CD4-positive, alpha-beta T cell treated with Interleukin-10 for 1 hour (primary cell): ENCODE data around the gene ZCCHC14.

Source experiments
- DNase-seq: peaks from one replicate; pipeline ENCODE4 v3.0.0-alpha.2; 2020

The ZCCHC14 gene

DNA sequence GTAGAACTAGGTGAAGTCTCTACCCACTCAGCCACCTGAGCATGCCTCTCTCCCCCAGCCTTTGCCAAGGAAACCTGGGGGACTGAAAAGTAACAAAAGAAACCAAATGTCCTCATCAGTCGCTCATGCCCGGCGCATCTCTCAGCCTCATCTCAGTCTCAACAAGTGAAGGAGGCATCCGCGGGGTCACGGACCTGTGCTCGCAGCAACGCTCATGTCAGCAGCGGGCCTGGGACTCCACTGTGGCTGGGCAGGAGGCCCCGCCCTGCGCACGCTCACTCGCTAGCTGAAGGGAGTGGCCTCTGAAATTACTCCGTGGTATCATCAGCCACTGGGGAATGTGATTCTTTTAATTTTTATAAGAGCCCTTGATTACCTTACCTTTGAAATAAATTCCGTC lies 69.4 kb downstream of the ZCCHC14 start:
- DNase-seq = no peak

DNA sequence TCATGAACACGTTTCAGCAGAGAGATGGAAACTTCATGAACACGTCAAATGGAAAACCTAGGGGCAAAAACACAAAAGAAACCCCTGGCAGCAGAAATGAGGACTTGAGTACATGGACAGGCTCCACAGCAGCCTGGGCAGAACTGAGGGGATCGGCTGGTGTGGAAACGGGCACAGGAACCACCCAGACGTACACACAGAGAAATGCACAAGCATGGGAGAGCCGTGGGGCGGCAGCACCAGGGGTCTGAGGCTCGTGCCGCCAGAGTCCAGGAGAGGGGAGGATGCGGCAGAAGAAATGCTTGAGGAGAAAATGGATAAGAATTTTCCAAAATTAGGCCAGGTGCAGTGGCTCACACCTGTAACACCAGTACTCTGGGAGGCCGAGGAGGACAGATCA lies 70.7 kb downstream of the ZCCHC14 start:
- DNase-seq = no peak

- no peak for DNase-seq
Measured at GRCh38 chr16:87421003-87421912, 71.6 kb downstream of the ZCCHC14 start.

GRCh38 chr16:87420026-87421002 lies 72.5 kb downstream of the ZCCHC14 start:
- no peak for DNase-seq

DNA sequence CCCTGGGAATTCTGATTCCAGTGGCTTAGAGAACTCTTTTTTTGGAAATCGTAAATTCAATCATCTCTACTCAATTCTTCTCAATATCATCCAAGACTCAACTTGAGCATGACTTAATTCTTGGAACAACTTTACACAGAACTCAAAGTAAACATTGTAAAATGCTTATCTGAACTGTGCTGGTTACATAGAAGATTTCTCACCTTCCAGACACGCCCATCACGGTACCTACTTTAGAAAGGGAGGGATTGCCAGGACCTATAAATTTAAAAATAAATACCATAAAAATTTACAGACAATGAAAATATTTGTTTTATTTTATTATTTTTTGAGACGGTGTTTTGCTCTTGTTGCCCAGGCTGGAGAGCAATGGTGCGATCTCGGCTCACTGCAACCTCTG lies 74.2 kb downstream of the ZCCHC14 start:
- DNase-seq = no peak

- no peak for DNase-seq
Measured at GRCh38 chr16:87418216-87418615, 74.6 kb downstream of the ZCCHC14 start.

DNA sequence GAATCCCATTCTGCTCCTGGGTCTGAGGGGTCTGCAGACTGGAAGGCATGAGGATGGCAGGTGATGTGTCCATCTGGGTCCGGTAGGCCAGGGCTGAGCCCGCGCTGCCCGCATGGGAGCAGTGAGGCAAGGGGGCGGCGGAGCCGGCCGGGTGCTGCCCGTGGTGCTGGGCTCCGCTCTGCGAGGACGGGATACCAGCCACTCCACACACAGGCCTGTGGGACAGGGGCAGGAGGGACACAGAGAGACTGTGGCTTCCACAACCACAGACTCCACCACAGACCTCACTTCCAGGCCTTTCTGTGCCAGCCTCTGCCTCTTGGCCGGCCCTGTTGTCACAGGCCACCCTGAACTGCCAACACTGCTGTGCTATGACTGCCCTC lies 75.3 kb downstream of the ZCCHC14 start:
- no peak for DNase-seq

GRCh38 chr16:87416826-87417527 lies 75.8 kb downstream of the ZCCHC14 start:
- peak; percentile 30 for DNase-seq

DNA sequence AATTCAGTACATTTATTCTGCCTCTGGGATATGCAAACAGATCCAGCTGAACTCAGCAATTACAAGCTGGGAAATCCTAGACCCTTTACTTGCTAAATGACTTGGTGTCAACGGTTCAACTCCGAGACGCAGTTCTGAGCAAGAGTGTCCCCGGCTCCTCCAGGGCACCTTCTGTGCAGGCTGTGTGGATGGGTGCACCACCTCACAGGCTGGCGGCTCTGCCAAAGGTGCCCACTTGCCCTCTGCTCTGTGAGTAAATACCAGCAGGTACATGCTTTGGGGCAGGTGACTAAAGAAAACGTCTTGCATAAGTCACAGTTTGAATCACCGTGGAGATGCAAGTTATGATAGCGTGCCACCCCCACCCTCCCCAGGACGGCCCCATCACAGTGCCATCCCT lies 77.4 kb downstream of the ZCCHC14 start:
- no peak for DNase-seq

DNA sequence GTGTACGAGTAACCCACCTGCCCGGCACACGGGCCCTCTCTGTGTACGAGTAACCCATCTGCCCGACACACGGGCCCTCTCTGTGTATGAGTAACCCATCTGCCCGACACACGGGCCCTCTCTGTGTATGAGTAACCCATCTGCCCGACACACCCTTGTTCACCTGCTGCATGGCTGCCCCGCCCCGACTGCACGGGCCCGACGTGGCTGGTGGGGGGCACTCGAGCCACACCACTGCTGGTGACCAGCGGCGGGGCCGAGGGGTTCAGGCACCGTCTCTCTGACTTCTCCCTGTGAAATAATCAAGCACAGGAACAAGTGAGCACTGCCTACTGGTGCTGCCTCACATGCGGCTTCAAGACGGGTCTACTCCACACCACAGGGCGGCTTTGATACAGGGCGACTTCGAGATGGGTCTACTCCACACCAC lies 78.6 kb downstream of the ZCCHC14 start:
- no peak for DNase-seq

DNA sequence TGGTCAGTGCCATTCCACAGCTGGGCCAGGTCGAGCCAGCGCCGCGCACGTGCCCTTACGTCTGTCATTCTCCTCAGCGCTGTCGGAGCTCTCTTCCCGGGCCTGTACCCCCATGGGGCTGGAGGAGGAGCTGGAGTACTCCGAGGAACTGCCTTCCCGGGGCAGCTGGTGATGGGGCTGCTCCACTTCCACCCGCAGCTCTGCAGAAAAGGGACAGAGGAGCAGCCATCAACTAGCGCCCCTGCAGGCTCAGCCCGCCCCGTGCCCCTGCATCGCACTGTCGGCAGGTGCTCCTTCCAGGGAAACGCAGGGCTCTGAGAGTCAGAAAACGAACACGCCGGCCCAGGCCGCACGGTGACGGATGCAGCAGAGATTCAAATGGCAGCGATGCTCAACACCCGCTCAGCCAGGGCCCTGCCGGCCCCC lies 79.8 kb downstream of the ZCCHC14 start:
- no peak for DNase-seq

DNA sequence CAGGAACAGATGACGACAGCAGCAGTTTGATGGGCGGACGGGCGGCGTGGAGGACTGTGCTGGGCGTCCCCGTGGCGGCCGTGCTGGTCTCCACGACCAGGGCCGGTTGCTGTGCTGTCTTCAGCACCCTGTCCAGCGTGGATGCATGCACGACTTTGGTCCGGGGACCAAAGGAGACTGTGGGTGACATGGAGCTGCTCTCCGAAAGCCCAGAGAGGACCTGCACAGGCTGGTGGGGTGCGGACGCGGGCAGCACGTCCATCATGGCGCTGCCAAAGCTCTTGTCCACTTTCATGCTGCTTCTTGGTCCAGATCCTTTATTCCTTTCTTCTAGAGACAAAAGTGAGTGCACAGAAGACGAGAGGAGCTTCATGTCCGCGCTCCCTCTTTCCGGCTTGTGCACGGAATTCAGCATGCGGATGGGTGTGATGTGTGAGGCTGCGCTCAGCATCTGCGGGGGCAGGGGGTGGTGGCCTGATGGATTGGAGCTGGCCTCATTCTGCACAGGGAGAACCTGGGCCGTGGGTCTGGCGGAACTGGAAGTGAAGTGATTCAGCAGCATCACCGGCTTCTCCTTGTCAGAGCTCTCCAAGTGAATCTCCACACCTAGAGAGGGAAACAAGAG lies 80.3 kb downstream of the ZCCHC14 start:
- DNase-seq = no peak

GRCh38 chr16:87411375-87412271 lies 81.2 kb downstream of the ZCCHC14 start:
- DNase-seq = no peak

- no peak for DNase-seq
Measured at GRCh38 chr16:87410968-87411367, 81.9 kb downstream of the ZCCHC14 start.

GRCh38 chr16:87410530-87410929 lies 82.3 kb downstream of the ZCCHC14 start:
- no peak for DNase-seq

- DNase-seq = no peak
Measured at GRCh38 chr16:87409781-87410180, 83.0 kb downstream of the ZCCHC14 start.

- no peak for DNase-seq
Measured at GRCh38 chr16:87409153-87409552, 83.7 kb downstream of the ZCCHC14 start.

- DNase-seq = peak; percentile 23
Measured at GRCh38 chr16:87407511-87408112, 85.2 kb downstream of the ZCCHC14 start.

- DNase-seq = no peak
Measured at GRCh38 chr16:87406495-87407088, 86.2 kb downstream of the ZCCHC14 start.
